Measurements from ENCODE around the gene E2F1.

DNA sequence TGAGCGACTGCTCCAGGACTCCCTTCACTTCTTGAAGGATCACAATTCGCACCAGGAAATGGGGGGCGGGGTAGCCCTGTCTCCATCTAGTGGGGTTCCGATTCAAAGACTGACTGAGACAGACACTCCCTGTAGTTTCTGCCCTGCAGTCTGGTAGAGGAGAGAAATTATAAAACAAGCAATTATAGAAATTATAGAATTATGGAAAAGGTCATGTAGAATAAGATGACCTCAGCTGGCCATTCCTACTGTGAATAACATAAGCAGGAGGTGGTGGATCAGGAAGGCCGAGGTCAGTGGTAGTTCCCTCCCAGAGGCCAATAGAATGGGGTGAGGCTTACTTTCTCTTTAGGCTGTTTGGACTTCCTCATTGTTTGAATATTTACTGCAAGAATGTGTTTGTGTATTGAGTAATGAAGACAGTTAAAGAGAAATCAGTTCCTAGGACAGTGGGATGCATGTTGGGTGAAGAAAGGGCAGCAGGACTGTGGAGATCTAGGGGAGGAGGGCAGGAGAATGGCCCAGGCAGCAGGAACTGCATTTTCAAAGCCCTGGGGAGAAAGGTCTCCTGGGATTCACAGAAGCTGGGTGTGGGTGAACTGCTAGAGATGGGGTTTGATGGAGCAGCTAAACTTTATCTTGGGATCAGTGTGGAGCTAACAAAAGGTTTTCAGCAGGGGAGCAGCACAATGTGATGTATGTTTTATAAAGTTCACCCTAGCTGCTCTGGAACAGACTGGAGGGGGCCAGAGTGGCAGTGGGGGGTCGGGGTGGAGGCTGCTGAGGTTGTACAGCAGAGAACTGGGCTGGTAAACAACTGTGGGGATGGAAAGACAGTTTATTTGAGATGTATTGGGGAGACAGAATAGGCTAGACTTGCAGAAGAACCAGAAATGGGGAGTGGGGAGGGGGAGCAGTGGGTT lies 47.7 kb upstream of the E2F1 start:
- TF ChIP-seq, protein P1, sequence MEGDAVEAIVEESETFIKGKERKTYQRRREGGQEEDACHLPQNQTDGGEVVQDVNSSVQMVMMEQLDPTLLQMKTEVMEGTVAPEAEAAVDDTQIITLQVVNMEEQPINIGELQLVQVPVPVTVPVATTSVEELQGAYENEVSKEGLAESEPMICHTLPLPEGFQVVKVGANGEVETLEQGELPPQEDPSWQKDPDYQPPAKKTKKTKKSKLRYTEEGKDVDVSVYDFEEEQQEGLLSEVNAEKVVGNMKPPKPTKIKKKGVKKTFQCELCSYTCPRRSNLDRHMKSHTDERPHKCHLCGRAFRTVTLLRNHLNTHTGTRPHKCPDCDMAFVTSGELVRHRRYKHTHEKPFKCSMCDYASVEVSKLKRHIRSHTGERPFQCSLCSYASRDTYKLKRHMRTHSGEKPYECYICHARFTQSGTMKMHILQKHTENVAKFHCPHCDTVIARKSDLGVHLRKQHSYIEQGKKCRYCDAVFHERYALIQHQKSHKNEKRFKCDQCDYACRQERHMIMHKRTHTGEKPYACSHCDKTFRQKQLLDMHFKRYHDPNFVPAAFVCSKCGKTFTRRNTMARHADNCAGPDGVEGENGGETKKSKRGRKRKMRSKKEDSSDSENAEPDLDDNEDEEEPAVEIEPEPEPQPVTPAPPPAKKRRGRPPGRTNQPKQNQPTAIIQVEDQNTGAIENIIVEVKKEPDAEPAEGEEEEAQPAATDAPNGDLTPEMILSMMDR (conservative IDR thresholded peaks at IDR 0.05; ENCODE audit: low read length): 0 out of 2 replicates have a peak, but pooled peaks have one; percentile 29
- no peak for TF ChIP-seq EZH2phosphoT487 (IDR thresholded peaks at IDR 0.05; ENCODE audit: borderline replicate concordance, low read depth, low read length)

Data from OCI-LY7 (cell line).